ENCODE measurements around the gene USP22. TPM values are rescaled to one million over a fixed set of nuclear protein-coding genes. Genes with fewer than 3 reads are reported as not detected.

Gene USP22
- total RNA-seq, 1 donor from 2014 or later, result 192 TPM

GRCh38 chr17:21044971-21045370, 2.2 kb upstream of the USP22 start:
- Histone ChIP-seq H3K4me1 (peaks cover 9% of the 10 kb centered on the region), H3K79me2 (ENCODE audit: low read depth) (peaks cover 28% of the 10 kb centered on the region), H3K4me3 (no peak overlapping the region), H3K9me3 (ENCODE audit: low read depth) (no peaks in the 10 kb centered on the region), H3K4me2 (no peak overlapping the region), H3K36me3 (no peaks in the 10 kb centered on the region), H3F3A (ENCODE audit: low read depth) (peaks cover 23% of the 10 kb centered on the region), H4K20me1 (ENCODE audit: low read depth) (peaks cover 22% of the 10 kb centered on the region), H3K9ac (no peak overlapping the region), H3K27me3 (no peaks in the 10 kb centered on the region), H3K27ac (no peak overlapping the region), H2AFZ (replicated peaks) (no peak overlapping the region)
- no peak for TF ChIP-seq EZH2phosphoT487 (IDR thresholded peaks at IDR 0.05)
- no peak for TF ChIP-seq EZH2 (IDR thresholded peaks at IDR 0.05)
- TF ChIP-seq, protein P1, sequence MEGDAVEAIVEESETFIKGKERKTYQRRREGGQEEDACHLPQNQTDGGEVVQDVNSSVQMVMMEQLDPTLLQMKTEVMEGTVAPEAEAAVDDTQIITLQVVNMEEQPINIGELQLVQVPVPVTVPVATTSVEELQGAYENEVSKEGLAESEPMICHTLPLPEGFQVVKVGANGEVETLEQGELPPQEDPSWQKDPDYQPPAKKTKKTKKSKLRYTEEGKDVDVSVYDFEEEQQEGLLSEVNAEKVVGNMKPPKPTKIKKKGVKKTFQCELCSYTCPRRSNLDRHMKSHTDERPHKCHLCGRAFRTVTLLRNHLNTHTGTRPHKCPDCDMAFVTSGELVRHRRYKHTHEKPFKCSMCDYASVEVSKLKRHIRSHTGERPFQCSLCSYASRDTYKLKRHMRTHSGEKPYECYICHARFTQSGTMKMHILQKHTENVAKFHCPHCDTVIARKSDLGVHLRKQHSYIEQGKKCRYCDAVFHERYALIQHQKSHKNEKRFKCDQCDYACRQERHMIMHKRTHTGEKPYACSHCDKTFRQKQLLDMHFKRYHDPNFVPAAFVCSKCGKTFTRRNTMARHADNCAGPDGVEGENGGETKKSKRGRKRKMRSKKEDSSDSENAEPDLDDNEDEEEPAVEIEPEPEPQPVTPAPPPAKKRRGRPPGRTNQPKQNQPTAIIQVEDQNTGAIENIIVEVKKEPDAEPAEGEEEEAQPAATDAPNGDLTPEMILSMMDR (IDR thresholded peaks at IDR 0.05), result no peak
- peaks cover 20% of the 10 kb centered on the region for H3K4me1 Mint-ChIP-seq
- H3K27ac Mint-ChIP-seq, result peak overlapping the region; percentile 66
- H3K27me3 Mint-ChIP-seq (ENCODE audit: insufficient read depth, low read depth), result peaks cover 3% of the 10 kb centered on the region
- no peak for DNase-seq (ENCODE audit: low spot score)
- peaks cover 3% of the 10 kb centered on the region for H3K36me3 Mint-ChIP-seq
- H3K9me3 Mint-ChIP-seq, result peaks cover 5% of the 10 kb centered on the region
- peak overlapping the region; percentile 82 for H3K4me3 Mint-ChIP-seq

DNA sequence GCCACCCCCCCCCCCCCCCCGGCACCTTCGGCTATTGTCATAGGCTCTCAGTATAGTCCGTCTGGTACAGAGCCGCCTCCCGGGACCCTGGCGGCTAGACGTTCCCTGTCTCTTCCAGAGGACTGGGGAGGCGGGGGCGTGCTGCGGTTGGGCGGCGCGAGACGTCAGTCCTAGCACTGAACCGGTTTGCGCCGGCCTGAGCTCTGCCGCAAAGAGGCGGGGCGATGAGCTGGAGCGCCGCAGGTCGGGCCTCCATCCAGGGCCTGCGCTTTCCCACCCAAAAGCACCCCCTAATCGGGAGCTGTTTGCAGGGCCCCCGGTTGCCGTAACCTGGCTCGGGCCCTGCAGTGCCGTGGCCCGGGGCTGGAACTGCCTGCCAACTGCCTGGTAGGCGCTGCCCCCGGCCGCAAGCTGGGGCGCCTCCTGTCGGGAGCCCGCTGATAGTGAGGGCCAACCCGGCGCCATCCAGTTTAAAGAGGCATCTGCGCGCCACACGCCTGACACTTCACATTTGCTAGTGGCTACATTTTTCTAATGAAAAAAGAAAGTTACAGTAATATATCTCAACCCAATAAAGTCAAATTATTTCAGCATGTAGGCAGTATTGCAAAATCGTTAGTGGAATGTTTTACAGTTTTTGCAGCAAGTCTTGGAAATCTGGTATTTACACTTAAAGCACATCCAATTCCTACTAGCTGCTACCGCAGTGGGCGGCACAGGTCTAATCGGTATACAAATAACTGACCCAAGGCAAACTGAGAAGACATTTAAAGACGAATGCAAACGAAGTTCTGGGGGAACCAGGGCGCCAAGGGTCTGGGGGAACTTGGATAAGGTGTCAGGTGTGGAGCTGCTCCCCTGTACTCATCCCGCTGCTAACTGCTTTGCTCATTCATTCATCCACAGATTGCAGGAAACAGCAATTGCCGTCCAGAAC, 753 bp upstream of the USP22 start:
- Mint-ChIP-seq H3K9me3 (no peaks in the 10 kb centered on the region), H3K27ac (peak overlapping the region; percentile 89)
- DNase-seq (ENCODE audit: low spot score), result peak; percentile 99

DNA sequence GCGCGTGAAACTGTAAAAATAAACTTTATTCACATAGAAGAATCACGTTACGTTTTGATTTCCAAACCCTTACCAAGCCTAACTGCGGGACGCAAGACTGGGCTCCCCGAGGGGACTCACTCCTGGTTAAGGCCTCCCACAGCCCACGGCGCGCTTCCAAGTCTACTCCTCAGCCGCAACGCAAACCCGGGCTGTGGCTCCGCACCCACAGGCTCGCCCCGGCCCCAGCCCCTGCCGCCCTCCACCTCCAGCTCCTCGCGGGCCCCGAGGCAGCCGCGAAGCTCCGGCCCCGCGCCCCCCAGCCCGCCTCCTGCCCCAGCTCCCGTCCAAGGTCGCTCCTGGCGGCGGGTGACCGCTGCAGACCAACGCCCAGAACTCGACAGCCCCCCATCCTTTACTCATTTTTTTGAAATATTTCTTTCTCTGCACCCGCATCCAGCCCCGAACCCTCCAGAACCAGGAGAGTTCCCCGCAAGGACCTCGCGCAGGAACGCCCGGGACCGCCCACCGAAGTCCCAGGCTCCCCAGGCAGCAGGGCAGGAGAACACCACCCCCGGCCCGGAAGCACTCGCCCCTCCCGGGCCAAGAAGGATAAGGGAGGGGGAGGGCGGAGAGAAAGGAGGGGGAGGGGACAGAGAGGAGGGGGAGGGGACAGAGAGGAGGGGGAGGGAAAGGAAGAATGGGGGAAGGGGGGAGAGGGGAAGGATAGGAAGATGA, 912 bp downstream of the USP22 start:
- H3K27me3 ChIP-seq, result no peaks in the 10 kb centered on the region
- H3F3A ChIP-seq (ENCODE audit: low read depth), result peaks cover 34% of the 10 kb centered on the region
- no peaks in the 10 kb centered on the region for H3K9me3 ChIP-seq (ENCODE audit: low read depth)
- H3K9ac ChIP-seq, result peak overlapping the region; percentile 100
- H3K4me3 ChIP-seq, result peak overlapping the region; percentile 98
- Mint-ChIP-seq H3K36me3 (peaks cover 21% of the 10 kb centered on the region), H3K27me3 (ENCODE audit: insufficient read depth, low read depth) (no peaks in the 10 kb centered on the region), H3K27ac (peak overlapping the region; percentile 95), H3K9me3 (no peaks in the 10 kb centered on the region), H3K4me1 (peaks cover 24% of the 10 kb centered on the region), H3K4me3 (peak overlapping the region; percentile 97)
- H2AFZ ChIP-seq (replicated peaks), result no peak overlapping the region
- peaks cover 52% of the 10 kb centered on the region for H4K20me1 ChIP-seq (ENCODE audit: low read depth)
- H3K36me3 ChIP-seq, result peaks cover 9% of the 10 kb centered on the region
- peaks cover 25% of the 10 kb centered on the region for H3K4me1 ChIP-seq
- peaks cover 59% of the 10 kb centered on the region for H3K79me2 ChIP-seq (ENCODE audit: low read depth)
- TF ChIP-seq, protein P1 (IDR thresholded peaks at IDR 0.05), result peak; percentile 9
- no peak for TF ChIP-seq EZH2phosphoT487 (IDR thresholded peaks at IDR 0.05)
- no peak for TF ChIP-seq EZH2 (IDR thresholded peaks at IDR 0.05)
- peak; percentile 87 for DNase-seq (ENCODE audit: low spot score)
- H3K27ac ChIP-seq, result peak overlapping the region; percentile 100
- peak overlapping the region; percentile 78 for H3K4me2 ChIP-seq

More for the DNA sequence above, 753 bp upstream of the USP22 start:
- TF ChIP-seq, protein P1 (IDR thresholded peaks at IDR 0.05), result peak; percentile 80
- no peak for TF ChIP-seq EZH2 (IDR thresholded peaks at IDR 0.05)
- Histone ChIP-seq H3F3A (ENCODE audit: low read depth) (peaks cover 23% of the 10 kb centered on the region), H3K36me3 (no peaks in the 10 kb centered on the region), H3K9me3 (ENCODE audit: low read depth) (no peaks in the 10 kb centered on the region), H3K4me3 (peak overlapping the region; percentile 57), H3K4me1 (peaks cover 13% of the 10 kb centered on the region), H3K9ac (peak overlapping the region; percentile 80), H3K27me3 (no peaks in the 10 kb centered on the region), H4K20me1 (ENCODE audit: low read depth) (peaks cover 36% of the 10 kb centered on the region), H3K27ac (peak overlapping the region; percentile 99), H2AFZ (replicated peaks) (peak overlapping the region; percentile 71), H3K4me2 (peak overlapping the region; percentile 79), H3K79me2 (ENCODE audit: low read depth) (peaks cover 42% of the 10 kb centered on the region)
- H3K4me1 Mint-ChIP-seq, result peaks cover 20% of the 10 kb centered on the region
- H3K36me3 Mint-ChIP-seq, result peaks cover 8% of the 10 kb centered on the region
- peak overlapping the region; percentile 82 for H3K4me3 Mint-ChIP-seq
- peaks cover 3% of the 10 kb centered on the region for H3K27me3 Mint-ChIP-seq (ENCODE audit: insufficient read depth, low read depth)

All from neural progenitor cell (in vitro differentiated cells).